NCI-H187 (cell line): ENCODE data around the gene PCDH10.
"Not testable (repeated sequence)": the region's sequence is repeated elsewhere in the genome, so short reads cannot be mapped to it uniquely, and the experiment has no call there.

Source experiments
- DNase-seq, 2 experiments: peaks; one replicate each; lab custom pipeline; 2025; lab: John Stamatoyannopoulos, UW

The PCDH10 gene

GRCh38 chr4:133150486-133151340, 1.6 kb downstream of the PCDH10 start:
- DNase-seq = no peak

GRCh38 chr4:133151341-133151690, 2.2 kb downstream of the PCDH10 start:
- no peak for DNase-seq

- DNase-seq = no peak
Observed at GRCh38 chr4:133151691-133152329, 2.7 kb downstream of the PCDH10 start.

- no peak for DNase-seq
Observed at GRCh38 chr4:133152330-133152821, 3.3 kb downstream of the PCDH10 start.

- DNase-seq = no peak
Observed at GRCh38 chr4:133152831-133153481, 3.9 kb downstream of the PCDH10 start.

- no peak for DNase-seq
Observed at GRCh38 chr4:133154725-133155124, 5.6 kb downstream of the PCDH10 start.

- no peak for DNase-seq
Observed at GRCh38 chr4:133156096-133156495, 7.0 kb downstream of the PCDH10 start.

GRCh38 chr4:133156556-133156955, 7.5 kb downstream of the PCDH10 start:
- DNase-seq = no peak

GRCh38 chr4:133157460-133158160, 8.5 kb downstream of the PCDH10 start:
- no peak for DNase-seq

GRCh38 chr4:133160853-133161252, 11.8 kb downstream of the PCDH10 start:
- no peak for DNase-seq

- no peak for DNase-seq
Observed at GRCh38 chr4:133161570-133162295, 12.6 kb downstream of the PCDH10 start.

- DNase-seq = no peak
Observed at GRCh38 chr4:133162941-133163340, 13.8 kb downstream of the PCDH10 start.

GRCh38 chr4:133178956-133179355, 29.9 kb downstream of the PCDH10 start:
- DNase-seq = no peak

- no peak for DNase-seq
Observed at GRCh38 chr4:133186210-133186609, 37.1 kb downstream of the PCDH10 start.

- no peak for DNase-seq
Observed at GRCh38 chr4:133186845-133187244, 37.8 kb downstream of the PCDH10 start.

GRCh38 chr4:133188433-133189146, 39.5 kb downstream of the PCDH10 start:
- DNase-seq = no peak

GRCh38 chr4:133189147-133189517, 40.0 kb downstream of the PCDH10 start:
- DNase-seq = no peak

GRCh38 chr4:133190098-133190497, 41.0 kb downstream of the PCDH10 start:
- DNase-seq = no peak

- no peak for DNase-seq
Observed at GRCh38 chr4:133208694-133209285, 59.7 kb downstream of the PCDH10 start.

- no peak for DNase-seq
Observed at GRCh38 chr4:133233922-133234321, 84.8 kb downstream of the PCDH10 start.

- not testable (repeated sequence) for DNase-seq
Observed at GRCh38 chr4:133240451-133240850, 91.4 kb downstream of the PCDH10 start.
